Ishikawa (cell line): ENCODE results near the gene OSMR.

Source experiments
- CEBPB ChIP-seq: IDR thresholded peaks from 2 replicates; pipeline ENCODE4 v1.6.1; 2012
- CREB1 ChIP-seq: IDR thresholded peaks from 2 replicates; pipeline ENCODE4 v1.6.1; 2012; ENCODE audit warnings: low read depth
- EGR1 ChIP-seq: IDR thresholded peaks from 2 replicates; pipeline ENCODE4 v1.6.1; 2012
- EP300 ChIP-seq: IDR thresholded peaks from 2 replicates; pipeline ENCODE4 v1.6.1; 2012; ENCODE audit warnings: borderline replicate concordance
- FOXM1 ChIP-seq: IDR thresholded peaks from 2 replicates; pipeline ENCODE4 v1.6.1; 2012; ENCODE audit warnings: low read depth, borderline replicate concordance
- MAX ChIP-seq: IDR thresholded peaks from 2 replicates; pipeline ENCODE4 v1.6.1; 2012
- NFIC ChIP-seq: IDR thresholded peaks from 2 replicates; pipeline ENCODE4 v1.6.1; 2012
- RAD21 ChIP-seq: IDR thresholded peaks from 2 replicates; pipeline ENCODE4 v1.6.1; 2012; ENCODE audit warnings: low read depth
- REST ChIP-seq: IDR thresholded peaks from 2 replicates; pipeline ENCODE4 v1.6.1; 2012; ENCODE audit warnings: low read depth, mild to moderate bottlenecking
- TAF1 ChIP-seq: IDR thresholded peaks from 2 replicates; pipeline ENCODE4 v1.6.1; 2012; ENCODE audit warnings: low read depth, mild to moderate bottlenecking
- TCF12 ChIP-seq: IDR thresholded peaks from 2 replicates; pipeline ENCODE4 v1.6.1; 2012; ENCODE audit warnings: low read depth
- TEAD4 ChIP-seq: IDR thresholded peaks from 2 replicates; pipeline ENCODE4 v1.6.1; 2012
- USF1 ChIP-seq: IDR thresholded peaks from 2 replicates; pipeline ENCODE4 v1.6.1; 2012
- YY1 ChIP-seq: IDR thresholded peaks from 2 replicates; pipeline ENCODE4 v1.6.1; 2012; ENCODE audit warnings: low read depth
- ZBTB7A ChIP-seq: IDR thresholded peaks from 2 replicates; pipeline ENCODE4 v1.6.1; 2012; ENCODE audit warnings: low read depth

OSMR gene

GRCh38 chr5:38936269-38936668, 90.5 kb downstream of the OSMR start:
- TF ChIP-seq RAD21 (no peak), USF1 (no peak), NFIC (no peak), YY1 (no peak), TAF1 (no peak), CEBPB (no peak), EP300 (no peak), MAX (no peak)

GRCh38 chr5:38938424-38938823, 92.6 kb downstream of the OSMR start:
- TF ChIP-seq TCF12 (no peak), USF1 (no peak), EGR1 (no peak), YY1 (no peak), ZBTB7A (no peak), REST (no peak), NFIC (no peak), TEAD4 (no peak), CREB1 (no peak), CEBPB (no peak)

GRCh38 chr5:38938973-38939372, 93.2 kb downstream of the OSMR start:
- no peak for TF ChIP-seq TCF12
- TF ChIP-seq EGR1, result no peak
- TF ChIP-seq CEBPB, result no peak
- no peak for TF ChIP-seq MAX
- TF ChIP-seq RAD21, result no peak
- TF ChIP-seq TAF1, result no peak
- TF ChIP-seq TEAD4, result no peak

GRCh38 chr5:38940230-38940858, 94.5 kb downstream of the OSMR start:
- TF ChIP-seq TEAD4, result no peak
- no peak for TF ChIP-seq TCF12
- no peak for TF ChIP-seq EP300
- TF ChIP-seq REST, result no peak
- no peak for TF ChIP-seq FOXM1
- TF ChIP-seq MAX, result no peak
- TF ChIP-seq NFIC, result no peak
- no peak for TF ChIP-seq RAD21
- TF ChIP-seq CREB1, result no peak
- TF ChIP-seq USF1, result no peak
- TF ChIP-seq TAF1, result no peak
- no peak for TF ChIP-seq EGR1
- no peak for TF ChIP-seq ZBTB7A
- TF ChIP-seq CEBPB, result no peak
- TF ChIP-seq YY1, result no peak

GRCh38 chr5:38941912-38942311, 96.1 kb downstream of the OSMR start:
- no peak for TF ChIP-seq FOXM1
- TF ChIP-seq EP300, result no peak
- TF ChIP-seq YY1, result no peak
- no peak for TF ChIP-seq NFIC

- TF ChIP-seq ZBTB7A, result no peak
- no peak for TF ChIP-seq NFIC
These were observed 98.5 kb downstream of the OSMR start for GRCh38 chr5:38944282-38944681.
